ENCODE data around the gene NCR3LG1. TPM values are rescaled to one million over a fixed set of nuclear protein-coding genes. Genes with fewer than 3 reads are reported as not detected.

The NCR3LG1 gene
- total RNA-seq, 1 donor from 2014 or later, result 4.9 TPM

GRCh38 chr11:17366495-17366894 is 14.9 kb downstream of the NCR3LG1 start:
- H3K9me3 Mint-ChIP-seq, result peaks cover 44% of the 10 kb centered on the region
- H3K27me3 Mint-ChIP-seq (ENCODE audit: low read depth), result no peaks in the 10 kb centered on the region
- H3K4me3 Mint-ChIP-seq, result no peak overlapping the region
- no peak for DNase-seq (ENCODE audit: low spot score in 2 of 2, unreplicated experiment in 2 of 2)
- no peak for TF ChIP-seq CTCF (IDR thresholded peaks at IDR 0.05; ENCODE audit: unreplicated experiment)
- no peaks in the 10 kb centered on the region for H3K4me1 Mint-ChIP-seq
- no peak overlapping the region for H3K27ac Mint-ChIP-seq
- H3K36me3 Mint-ChIP-seq, result peaks cover 53% of the 10 kb centered on the region

GRCh38 chr11:17368551-17368950 is 17.0 kb downstream of the NCR3LG1 start:
- no peak for DNase-seq (ENCODE audit: low spot score in 2 of 2, unreplicated experiment in 2 of 2)
- H3K36me3 Mint-ChIP-seq, result peaks cover 62% of the 10 kb centered on the region
- H3K27me3 Mint-ChIP-seq (ENCODE audit: low read depth), result no peaks in the 10 kb centered on the region
- no peak for TF ChIP-seq CTCF (IDR thresholded peaks at IDR 0.05; ENCODE audit: unreplicated experiment)
- peaks cover 53% of the 10 kb centered on the region for H3K9me3 Mint-ChIP-seq
- no peaks in the 10 kb centered on the region for H3K4me1 Mint-ChIP-seq
- no peak overlapping the region for H3K4me3 Mint-ChIP-seq
- H3K27ac Mint-ChIP-seq, result no peak overlapping the region

GRCh38 chr11:17369094-17369493 is 17.5 kb downstream of the NCR3LG1 start:
- no peak for TF ChIP-seq CTCF (IDR thresholded peaks at IDR 0.05; ENCODE audit: unreplicated experiment)
- Mint-ChIP-seq H3K9me3 (peaks cover 50% of the 10 kb centered on the region), H3K4me1 (no peaks in the 10 kb centered on the region), H3K27me3 (ENCODE audit: low read depth) (no peaks in the 10 kb centered on the region), H3K36me3 (peaks cover 61% of the 10 kb centered on the region), H3K27ac (no peak overlapping the region), H3K4me3 (no peak overlapping the region)
- DNase-seq (ENCODE audit: low spot score in 2 of 2, unreplicated experiment in 2 of 2), result no peak

- no peak for DNase-seq (ENCODE audit: low spot score in 2 of 2, unreplicated experiment in 2 of 2)
- Mint-ChIP-seq H3K36me3 (peaks cover 66% of the 10 kb centered on the region), H3K9me3 (peaks cover 54% of the 10 kb centered on the region), H3K27me3 (ENCODE audit: low read depth) (no peaks in the 10 kb centered on the region), H3K27ac (no peak overlapping the region), H3K4me1 (no peaks in the 10 kb centered on the region), H3K4me3 (no peak overlapping the region)
- no peak for TF ChIP-seq CTCF (IDR thresholded peaks at IDR 0.05; ENCODE audit: unreplicated experiment)
Measured at GRCh38 chr11:17369684-17370243, 18.2 kb downstream of the NCR3LG1 start.

GRCh38 chr11:17371614-17372013 is 20.0 kb downstream of the NCR3LG1 start:
- H3K9me3 Mint-ChIP-seq, result peaks cover 62% of the 10 kb centered on the region
- DNase-seq (ENCODE audit: low spot score in 2 of 2, unreplicated experiment in 2 of 2), result no peak
- H3K27me3 Mint-ChIP-seq (ENCODE audit: low read depth), result no peaks in the 10 kb centered on the region
- H3K4me1 Mint-ChIP-seq, result no peaks in the 10 kb centered on the region
- TF ChIP-seq CTCF (IDR thresholded peaks at IDR 0.05; ENCODE audit: unreplicated experiment), result no peak
- peaks cover 74% of the 10 kb centered on the region for H3K36me3 Mint-ChIP-seq
- H3K4me3 Mint-ChIP-seq, result no peak overlapping the region
- H3K27ac Mint-ChIP-seq, result no peak overlapping the region

- peaks cover 61% of the 10 kb centered on the region for H3K36me3 Mint-ChIP-seq
- no peak overlapping the region for H3K27ac Mint-ChIP-seq
- H3K9me3 Mint-ChIP-seq, result peaks cover 49% of the 10 kb centered on the region
- no peaks in the 10 kb centered on the region for H3K4me1 Mint-ChIP-seq
- no peak for TF ChIP-seq CTCF (IDR thresholded peaks at IDR 0.05; ENCODE audit: unreplicated experiment)
- H3K4me3 Mint-ChIP-seq, result no peak overlapping the region
- no peaks in the 10 kb centered on the region for H3K27me3 Mint-ChIP-seq (ENCODE audit: low read depth)
- no peak for DNase-seq (ENCODE audit: low spot score in 2 of 2, unreplicated experiment in 2 of 2)
Measured at GRCh38 chr11:17375547-17375946, 23.9 kb downstream of the NCR3LG1 start.

Measured in mesothelial cell of epicardium (in vitro differentiated cells).